Endothelial cell (in vitro differentiated cells): ENCODE measurements around the gene LYAR. TPM values are rescaled to one million over a fixed set of nuclear protein-coding genes. Genes with fewer than 3 reads are reported as not detected.

Experiments used
- DNase-seq: peaks from one replicate; pipeline ENCODE4 v3.0.0; 2021; ENCODE audit warnings: low spot score
- H3K27ac Mint-ChIP-seq: one replicate; pipeline ENCODE4 v1.8.0; 2021; ENCODE audit warnings: mixed read lengths, inconsistent platforms; ENCODE audit not compliant: unreplicated experiment
- H3K27me3 Mint-ChIP-seq: one replicate; pipeline ENCODE4 v1.8.0; 2021; ENCODE audit warnings: mild to moderate bottlenecking, moderate library complexity, mixed read lengths, inconsistent platforms; ENCODE audit not compliant: unreplicated experiment
- H3K36me3 Mint-ChIP-seq: one replicate; pipeline ENCODE4 v1.8.0; 2021; ENCODE audit warnings: mild to moderate bottlenecking, low read depth, mixed read lengths, inconsistent platforms; ENCODE audit not compliant: unreplicated experiment
- H3K4me1 Mint-ChIP-seq: one replicate; pipeline ENCODE4 v1.8.0; 2021; ENCODE audit warnings: mild to moderate bottlenecking, mixed read lengths, inconsistent platforms; ENCODE audit not compliant: unreplicated experiment
- H3K4me3 Mint-ChIP-seq: one replicate; pipeline ENCODE4 v1.8.0; 2021; ENCODE audit warnings: mild to moderate bottlenecking, mixed read lengths, inconsistent platforms; ENCODE audit not compliant: unreplicated experiment
- H3K9me3 Mint-ChIP-seq: one replicate; pipeline ENCODE4 v1.8.0; 2021; ENCODE audit warnings: mixed read lengths, inconsistent platforms; ENCODE audit not compliant: unreplicated experiment
- CTCF ChIP-seq: fragments of 200-600 bp; sonication (generic); IDR thresholded peaks from one replicate; pipeline ENCODE4 v1.5.0; 2021; ENCODE audit warnings: antibody characterized with exemption; ENCODE audit not compliant: unreplicated experiment
- total RNA-seq: library from RNA; stranded (reverse); fragmentation: NEBNext Ultra II Directional; extraction: Animal tissue kit (Norgen Biotek cat#: 25700); gene quantifications from one replicate; pipeline ENCODE4 v1.2.1, GENCODE V29; 2021; ENCODE audit not compliant: unreplicated experiment

LYAR gene
- total RNA-seq, 1 donor from 2014 or later: 13.2 TPM

GRCh38 chr4:4333265-4333706 is 43.3 kb upstream of the LYAR start:
- TF ChIP-seq CTCF: no peak
- peaks cover 6% of the 10 kb centered on the region for H3K4me1 Mint-ChIP-seq
- no peak overlapping the region for H3K4me3 Mint-ChIP-seq

DNA sequence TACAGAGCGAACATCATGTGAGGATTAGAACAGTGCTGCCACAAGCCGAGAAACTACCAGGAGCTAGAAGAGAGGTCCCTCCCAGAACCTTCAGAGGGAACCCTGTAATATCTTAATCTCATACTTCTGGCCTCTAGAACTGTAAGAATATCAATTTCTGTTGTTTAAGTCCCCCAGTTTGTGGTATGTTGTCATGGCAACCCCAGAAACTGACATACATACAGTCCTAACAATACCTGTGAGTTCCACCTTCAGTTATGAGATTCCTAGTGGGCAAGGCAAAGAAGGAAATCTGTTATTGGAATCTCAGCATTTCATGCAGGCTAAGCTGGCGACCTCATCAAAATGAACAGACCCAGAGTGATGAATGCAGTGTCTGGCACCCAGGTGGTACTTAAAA is 42.6 kb upstream of the LYAR start:
- DNase-seq: no peak
- TF ChIP-seq CTCF: no peak
- Mint-ChIP-seq H3K27me3 (peaks cover 3% of the 10 kb centered on the region), H3K36me3 (no peaks in the 10 kb centered on the region), H3K4me3 (no peak overlapping the region), H3K4me1 (peaks cover 10% of the 10 kb centered on the region), H3K27ac (no peak overlapping the region), H3K9me3 (no peaks in the 10 kb centered on the region)

More at GRCh38 chr4:4333265-4333706, 43.3 kb upstream of the LYAR start:
- Mint-ChIP-seq H3K9me3 (no peaks in the 10 kb centered on the region), H3K36me3 (no peaks in the 10 kb centered on the region), H3K27ac (no peak overlapping the region), H3K27me3 (peaks cover 5% of the 10 kb centered on the region)
- DNase-seq: no peak

DNA sequence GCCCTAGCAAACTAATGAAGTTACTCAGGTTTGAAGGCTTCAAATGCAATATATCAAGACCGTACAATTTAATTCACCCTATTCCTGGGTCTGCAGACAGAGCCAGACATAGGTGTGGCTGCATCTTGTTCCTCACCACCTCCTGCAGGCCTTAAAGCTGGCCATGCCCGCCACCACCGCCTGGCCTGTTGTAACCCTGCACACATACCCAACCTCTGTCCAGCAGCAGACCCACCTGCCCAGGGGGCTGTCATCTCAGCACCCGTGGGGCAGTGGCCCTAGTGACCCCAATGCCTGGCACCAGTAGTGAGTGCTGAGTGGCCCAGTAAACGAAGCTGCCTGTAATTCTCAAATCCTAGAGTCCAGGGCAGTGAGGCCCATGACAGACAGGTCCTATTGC is 40.8 kb upstream of the LYAR start:
- Mint-ChIP-seq H3K4me1 (peaks cover 16% of the 10 kb centered on the region), H3K27ac (no peak overlapping the region), H3K9me3 (no peaks in the 10 kb centered on the region), H3K4me3 (no peak overlapping the region), H3K27me3 (peaks cover 3% of the 10 kb centered on the region), H3K36me3 (no peaks in the 10 kb centered on the region)
- no peak for TF ChIP-seq CTCF
- no peak for DNase-seq

DNA sequence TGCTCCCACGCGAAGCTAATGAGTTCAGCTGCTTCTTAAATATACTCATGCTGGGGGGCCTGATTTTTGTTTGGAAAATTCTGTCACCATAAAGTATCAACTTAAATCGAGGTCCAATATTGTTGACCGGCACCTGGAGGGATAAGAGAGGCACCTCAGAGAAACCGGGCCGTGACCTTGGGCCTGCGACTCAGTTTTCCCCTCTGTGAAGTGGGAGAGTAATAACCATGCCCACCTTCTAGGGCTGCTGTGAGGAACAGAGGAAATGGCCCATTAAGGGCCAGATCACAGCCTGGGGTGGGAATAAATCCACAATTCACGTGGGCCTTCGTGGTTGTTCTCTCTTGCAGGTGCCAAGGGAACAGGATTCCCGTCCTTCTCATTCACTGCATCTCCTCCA is 39.5 kb upstream of the LYAR start:
- DNase-seq: no peak
- Mint-ChIP-seq H3K9me3 (no peaks in the 10 kb centered on the region), H3K27me3 (peaks cover 4% of the 10 kb centered on the region), H3K36me3 (no peaks in the 10 kb centered on the region), H3K27ac (no peak overlapping the region), H3K4me3 (no peak overlapping the region), H3K4me1 (peaks cover 29% of the 10 kb centered on the region)
- TF ChIP-seq CTCF: no peak

- no peaks in the 10 kb centered on the region for H3K36me3 Mint-ChIP-seq
- no peak for TF ChIP-seq CTCF
- H3K9me3 Mint-ChIP-seq: no peaks in the 10 kb centered on the region
- H3K27ac Mint-ChIP-seq: no peak overlapping the region
- peaks cover 6% of the 10 kb centered on the region for H3K27me3 Mint-ChIP-seq
- H3K4me3 Mint-ChIP-seq: no peak overlapping the region
- peaks cover 36% of the 10 kb centered on the region for H3K4me1 Mint-ChIP-seq
- DNase-seq: no peak
Measured at GRCh38 chr4:4328840-4329239, 38.9 kb upstream of the LYAR start.
